Thyroid gland (tissue), 4 donors: Measurements from ENCODE around the gene SLCO4A1.

Experiments
- POLR2A ChIP-seq, 2 donors: fragments of 450-650 bp; IDR thresholded peaks; one replicate each; pipeline ENCODE4 v1.6.1; 2017; ENCODE audit warnings: antibody characterized with exemption in 2 of 2, mild to moderate bottlenecking in 2 of 2, moderate library complexity in 1 of 2
- TF ChIP-seq, protein P1 (sequence below), 6 experiments: fragments of 200-600 bp in 3 of 6; fragments of 450-650 bp in 3 of 6; sonication (generic) in 3 of 6; IDR thresholded peaks; one replicate each; pipeline ENCODE4 v1.5.1; 2016 to 2019; ENCODE audit warnings: antibody characterized with exemption in 6 of 6, mild to moderate bottlenecking in 2 of 6, inconsistent platforms in 1 of 6, moderate library complexity in 1 of 6

DNA sequence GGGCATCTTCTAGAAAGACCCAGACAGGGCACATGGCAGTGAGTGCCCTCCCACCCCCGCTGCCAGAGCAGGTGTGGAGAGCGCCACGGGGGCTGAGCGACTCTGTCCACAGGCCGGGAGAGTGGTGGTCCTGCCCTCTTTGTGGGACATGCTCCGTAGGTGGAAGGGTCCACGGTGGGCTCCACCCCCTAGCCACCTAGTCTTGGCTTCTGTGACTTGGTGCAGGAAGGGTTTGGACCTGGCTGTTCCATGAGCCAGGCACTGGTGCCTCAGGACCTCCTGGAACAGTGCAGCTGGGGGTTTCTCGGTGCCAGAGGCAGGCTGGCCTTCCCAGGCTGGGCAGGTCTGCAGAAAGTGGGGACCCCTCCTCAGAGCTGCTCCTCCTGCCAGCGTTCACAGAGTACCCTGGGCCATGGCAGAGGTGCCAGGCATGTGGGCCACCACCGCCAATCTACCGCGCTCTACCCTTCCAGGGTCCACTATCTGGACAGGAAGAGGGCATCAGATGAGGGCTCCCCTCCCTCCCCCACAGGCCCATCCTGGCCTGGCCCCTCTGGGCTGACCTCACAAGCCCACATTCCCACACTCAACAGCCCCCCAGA is 23.0 kb downstream of the SLCO4A1 start:
- TF ChIP-seq POLR2A (IDR thresholded peaks at IDR 0.05) = no peak
- TF ChIP-seq, protein P1, sequence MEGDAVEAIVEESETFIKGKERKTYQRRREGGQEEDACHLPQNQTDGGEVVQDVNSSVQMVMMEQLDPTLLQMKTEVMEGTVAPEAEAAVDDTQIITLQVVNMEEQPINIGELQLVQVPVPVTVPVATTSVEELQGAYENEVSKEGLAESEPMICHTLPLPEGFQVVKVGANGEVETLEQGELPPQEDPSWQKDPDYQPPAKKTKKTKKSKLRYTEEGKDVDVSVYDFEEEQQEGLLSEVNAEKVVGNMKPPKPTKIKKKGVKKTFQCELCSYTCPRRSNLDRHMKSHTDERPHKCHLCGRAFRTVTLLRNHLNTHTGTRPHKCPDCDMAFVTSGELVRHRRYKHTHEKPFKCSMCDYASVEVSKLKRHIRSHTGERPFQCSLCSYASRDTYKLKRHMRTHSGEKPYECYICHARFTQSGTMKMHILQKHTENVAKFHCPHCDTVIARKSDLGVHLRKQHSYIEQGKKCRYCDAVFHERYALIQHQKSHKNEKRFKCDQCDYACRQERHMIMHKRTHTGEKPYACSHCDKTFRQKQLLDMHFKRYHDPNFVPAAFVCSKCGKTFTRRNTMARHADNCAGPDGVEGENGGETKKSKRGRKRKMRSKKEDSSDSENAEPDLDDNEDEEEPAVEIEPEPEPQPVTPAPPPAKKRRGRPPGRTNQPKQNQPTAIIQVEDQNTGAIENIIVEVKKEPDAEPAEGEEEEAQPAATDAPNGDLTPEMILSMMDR (IDR thresholded peaks at IDR 0.05) = no peak
